ENCODE measurements around the gene MORC1.

MORC1 gene

DNA sequence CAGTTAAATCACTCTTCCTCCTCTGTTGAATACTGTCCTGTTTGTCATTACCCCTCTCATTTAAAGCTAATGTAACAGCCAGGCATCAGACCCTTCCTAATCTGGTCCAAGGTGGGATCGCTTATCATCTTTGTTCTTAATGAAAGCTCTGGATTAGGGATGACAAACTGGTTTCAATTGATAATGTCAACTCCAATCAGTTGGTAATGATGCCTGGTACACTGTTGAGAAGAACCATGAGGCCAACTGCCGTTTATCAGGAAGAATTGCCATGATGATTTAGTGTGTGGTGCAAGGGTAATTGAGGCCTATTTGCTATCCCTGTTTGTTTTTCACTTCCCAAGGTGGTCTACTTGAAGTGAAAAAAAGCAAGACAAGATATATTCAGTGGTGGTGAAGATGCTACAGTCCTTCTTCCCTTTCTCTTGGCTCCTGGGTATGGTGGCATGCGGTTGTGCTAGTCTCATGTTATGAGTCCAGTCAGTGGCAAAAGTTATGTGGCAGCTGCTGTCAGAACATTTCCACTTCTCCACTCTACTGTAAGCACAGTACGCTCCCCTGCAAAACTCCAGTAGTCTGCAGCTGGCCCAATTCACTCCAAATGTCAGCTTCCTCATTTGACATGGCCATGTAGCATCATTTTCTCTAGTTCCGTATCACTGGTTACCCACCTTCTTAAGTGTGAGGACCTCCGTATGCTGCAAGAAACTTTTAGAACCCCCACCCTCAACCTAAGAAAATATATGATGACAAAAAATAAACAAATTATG lies 72.5 kb downstream of the MORC1 start:
- Histone ChIP-seq H3K4me1 (ENCODE audit: insufficient read depth, low read length) (no peaks in the 10 kb centered on the region), H3K27me3 (ENCODE audit: insufficient read depth, low read length, poor library complexity) (no peaks in the 10 kb centered on the region), H3K9me3 (ENCODE audit: insufficient read depth, low read length, severe bottlenecking) (no peaks in the 10 kb centered on the region), H3K4me2 (ENCODE audit: insufficient read depth, low read length) (no peak overlapping the region), H3K9ac (ENCODE audit: low read depth, low read length) (no peak overlapping the region), H3K79me2 (ENCODE audit: insufficient read depth, low read length) (no peaks in the 10 kb centered on the region), H3K4me3 (ENCODE audit: low read depth in 1 of 2, low read length in 2 of 2) (no peak overlapping the region), H4K20me1 (ENCODE audit: insufficient read depth, low read length) (no peaks in the 10 kb centered on the region), H3K27ac (ENCODE audit: low read length) (no peak overlapping the region), H2AFZ (ENCODE audit: low read depth, low read length) (no peak overlapping the region), H3K36me3 (ENCODE audit: insufficient read depth, low read length) (no peaks in the 10 kb centered on the region)
- no peak for DNase-seq
- TF ChIP-seq, protein P1, sequence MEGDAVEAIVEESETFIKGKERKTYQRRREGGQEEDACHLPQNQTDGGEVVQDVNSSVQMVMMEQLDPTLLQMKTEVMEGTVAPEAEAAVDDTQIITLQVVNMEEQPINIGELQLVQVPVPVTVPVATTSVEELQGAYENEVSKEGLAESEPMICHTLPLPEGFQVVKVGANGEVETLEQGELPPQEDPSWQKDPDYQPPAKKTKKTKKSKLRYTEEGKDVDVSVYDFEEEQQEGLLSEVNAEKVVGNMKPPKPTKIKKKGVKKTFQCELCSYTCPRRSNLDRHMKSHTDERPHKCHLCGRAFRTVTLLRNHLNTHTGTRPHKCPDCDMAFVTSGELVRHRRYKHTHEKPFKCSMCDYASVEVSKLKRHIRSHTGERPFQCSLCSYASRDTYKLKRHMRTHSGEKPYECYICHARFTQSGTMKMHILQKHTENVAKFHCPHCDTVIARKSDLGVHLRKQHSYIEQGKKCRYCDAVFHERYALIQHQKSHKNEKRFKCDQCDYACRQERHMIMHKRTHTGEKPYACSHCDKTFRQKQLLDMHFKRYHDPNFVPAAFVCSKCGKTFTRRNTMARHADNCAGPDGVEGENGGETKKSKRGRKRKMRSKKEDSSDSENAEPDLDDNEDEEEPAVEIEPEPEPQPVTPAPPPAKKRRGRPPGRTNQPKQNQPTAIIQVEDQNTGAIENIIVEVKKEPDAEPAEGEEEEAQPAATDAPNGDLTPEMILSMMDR (IDR thresholded peaks at IDR 0.05; ENCODE audit: borderline replicate concordance, extremely low read depth, low read length, poor library complexity, severe bottlenecking): no peak
- TF ChIP-seq EZH2 (IDR thresholded peaks at IDR 0.05; ENCODE audit: borderline replicate concordance, low read depth, low read length, severe bottlenecking): no peak
- ATAC-seq (ENCODE audit: insufficient read depth, low read depth): no peak

GRCh38 chr3:109035082-109035481 lies 82.9 kb downstream of the MORC1 start:
- no peaks in the 10 kb centered on the region for H4K20me1 ChIP-seq (ENCODE audit: insufficient read depth, low read length)
- H3K9me3 ChIP-seq (ENCODE audit: insufficient read depth, low read length, severe bottlenecking): no peaks in the 10 kb centered on the region
- H3K79me2 ChIP-seq (ENCODE audit: insufficient read depth, low read length): no peaks in the 10 kb centered on the region
- no peaks in the 10 kb centered on the region for H3K27me3 ChIP-seq (ENCODE audit: insufficient read depth, low read length, poor library complexity)
- TF ChIP-seq, protein P1 (IDR thresholded peaks at IDR 0.05; ENCODE audit: borderline replicate concordance, extremely low read depth, low read length, poor library complexity, severe bottlenecking): no peak
- TF ChIP-seq EZH2 (IDR thresholded peaks at IDR 0.05; ENCODE audit: borderline replicate concordance, low read depth, low read length, severe bottlenecking): no peak
- H3K4me1 ChIP-seq (ENCODE audit: insufficient read depth, low read length): no peaks in the 10 kb centered on the region
- no peak for DNase-seq
- no peak overlapping the region for H3K27ac ChIP-seq (ENCODE audit: low read length)
- H3K4me2 ChIP-seq (ENCODE audit: insufficient read depth, low read length): no peak overlapping the region
- no peak overlapping the region for H3K4me3 ChIP-seq (ENCODE audit: low read depth in 1 of 2, low read length in 2 of 2)
- H2AFZ ChIP-seq (ENCODE audit: low read depth, low read length): no peak overlapping the region
- no peaks in the 10 kb centered on the region for H3K36me3 ChIP-seq (ENCODE audit: insufficient read depth, low read length)
- no peak overlapping the region for H3K9ac ChIP-seq (ENCODE audit: low read depth, low read length)
- ATAC-seq (ENCODE audit: insufficient read depth, low read depth): no peak

GRCh38 chr3:109033000-109033660 lies 84.8 kb downstream of the MORC1 start:
- H3K79me2 ChIP-seq (ENCODE audit: insufficient read depth, low read length): no peaks in the 10 kb centered on the region
- H3K27ac ChIP-seq (ENCODE audit: low read length): no peak overlapping the region
- no peak overlapping the region for H3K4me2 ChIP-seq (ENCODE audit: insufficient read depth, low read length)
- H3K36me3 ChIP-seq (ENCODE audit: insufficient read depth, low read length): no peaks in the 10 kb centered on the region
- H3K4me3 ChIP-seq (ENCODE audit: low read depth in 1 of 2, low read length in 2 of 2): no peak overlapping the region
- no peak overlapping the region for H2AFZ ChIP-seq (ENCODE audit: low read depth, low read length)
- TF ChIP-seq EZH2 (IDR thresholded peaks at IDR 0.05; ENCODE audit: borderline replicate concordance, low read depth, low read length, severe bottlenecking): no peak
- TF ChIP-seq, protein P1 (IDR thresholded peaks at IDR 0.05; ENCODE audit: borderline replicate concordance, extremely low read depth, low read length, poor library complexity, severe bottlenecking): no peak
- H4K20me1 ChIP-seq (ENCODE audit: insufficient read depth, low read length): no peaks in the 10 kb centered on the region
- DNase-seq: no peak
- no peaks in the 10 kb centered on the region for H3K9me3 ChIP-seq (ENCODE audit: insufficient read depth, low read length, severe bottlenecking)
- ATAC-seq (ENCODE audit: insufficient read depth, low read depth): no peak
- no peaks in the 10 kb centered on the region for H3K27me3 ChIP-seq (ENCODE audit: insufficient read depth, low read length, poor library complexity)
- no peaks in the 10 kb centered on the region for H3K4me1 ChIP-seq (ENCODE audit: insufficient read depth, low read length)
- H3K9ac ChIP-seq (ENCODE audit: low read depth, low read length): no peak overlapping the region

Data from DND-41 (cell line).